Neuronal stem cell (in vitro differentiated cells): ENCODE measurements around the gene RUNX1.

Experiments used
- DNase-seq: peaks from one replicate; pipeline ENCODE4 v3.0.0-alpha.2; 2013; ENCODE audit warnings: low spot score
- H2AFZ ChIP-seq: one replicate; pipeline ENCODE4 v1.6.1; 2013; ENCODE audit warnings: mild to moderate bottlenecking, low read length, inconsistent platforms
- H2AK5ac ChIP-seq: 2 replicates; pipeline ENCODE4 v1.6.1; 2013; ENCODE audit warnings: low read depth, mild to moderate bottlenecking, inconsistent platforms, low read length, moderate library complexity, mixed read lengths
- H2BK120ac ChIP-seq: 2 replicates; pipeline ENCODE4 v1.6.1; 2013; ENCODE audit warnings: low read depth, mild to moderate bottlenecking, inconsistent platforms, low read length, moderate library complexity, mixed read lengths
- H2BK12ac ChIP-seq: one replicate; pipeline ENCODE4 v1.6.1; 2013; ENCODE audit warnings: low read length, inconsistent platforms
- H2BK15ac ChIP-seq: 2 replicates; pipeline ENCODE4 v1.6.1; 2013; ENCODE audit warnings: mild to moderate bottlenecking, low read length, inconsistent platforms, mixed read lengths
- H2BK5ac ChIP-seq: one replicate; pipeline ENCODE4 v1.6.1; 2013; ENCODE audit warnings: inconsistent platforms, mild to moderate bottlenecking, low read length, moderate library complexity
- H3K14ac ChIP-seq: one replicate; pipeline ENCODE4 v1.6.1; 2013; ENCODE audit warnings: low read length, inconsistent platforms
- H3K18ac ChIP-seq: 2 replicates; pipeline ENCODE4 v1.6.1; 2013; ENCODE audit warnings: low read length, inconsistent platforms
- H3K23ac ChIP-seq: 2 replicates; pipeline ENCODE4 v1.6.1; 2013; ENCODE audit warnings: low read depth, mild to moderate bottlenecking, mixed read lengths, low read length, inconsistent platforms; ENCODE audit not compliant: poor library complexity
- H3K27ac ChIP-seq: replicated peaks from 3 replicates; pipeline ENCODE4 v1.5.1; 2013; ENCODE audit warnings: low read length, inconsistent platforms
- H3K27me3 ChIP-seq, 3 experiments: 2 replicates each; pipeline ENCODE4 v1.6.1; 2013; ENCODE audit warnings: low read length in 3 of 3, mild to moderate bottlenecking in 2 of 3, inconsistent platforms in 1 of 3, low read depth in 1 of 3, mixed read lengths in 1 of 3, moderate library complexity in 1 of 3; ENCODE audit not compliant: control insufficient read depth in 3 of 3, insufficient read depth in 3 of 3
- H3K36me3 ChIP-seq, 2 donors: replicated peaks in 1 of 2; 2 replicates each; pipeline ENCODE4 v1.6.1; 2013; ENCODE audit warnings: low read length in 2 of 2; ENCODE audit not compliant: control insufficient read depth in 2 of 2, insufficient read depth in 2 of 2
- H3K4ac ChIP-seq: 2 replicates; pipeline ENCODE4 v1.6.1; 2013; ENCODE audit warnings: inconsistent platforms, mild to moderate bottlenecking, low read length, moderate library complexity
- H3K4me1 ChIP-seq, 2 donors: 1 replicate in 1 of 2; 2 replicates in 1 of 2; pipeline ENCODE4 v1.6.1; 2013; ENCODE audit warnings: low read length in 2 of 2, low read depth in 1 of 2; ENCODE audit not compliant: control insufficient read depth in 2 of 2, insufficient read depth in 1 of 2
- H3K4me2 ChIP-seq: one replicate; pipeline ENCODE4 v1.6.1; 2013; ENCODE audit warnings: mild to moderate bottlenecking, low read length, inconsistent platforms; ENCODE audit not compliant: insufficient read depth, poor library complexity, severe bottlenecking
- H3K4me3 ChIP-seq, 2 donors: 2 replicates each; pipeline ENCODE4 v1.5.1; 2013; ENCODE audit warnings: low read length in 2 of 2, mild to moderate bottlenecking in 2 of 2, inconsistent platforms in 1 of 2, moderate library complexity in 1 of 2
- H3K79me1 ChIP-seq: one replicate; pipeline ENCODE4 v1.6.1; 2013; ENCODE audit warnings: low read depth, mild to moderate bottlenecking, inconsistent platforms, low read length, moderate library complexity
- H3K9ac ChIP-seq: one replicate; pipeline ENCODE4 v1.6.1; 2013; ENCODE audit warnings: mild to moderate bottlenecking, low read depth, low read length, inconsistent platforms; ENCODE audit not compliant: poor library complexity
- H3K9me3 ChIP-seq, 2 donors: replicated peaks in 1 of 2; 2 replicates each; pipeline versions ENCODE3 to v1.6.1; 2013; ENCODE audit warnings: low read length in 2 of 2, mild to moderate bottlenecking in 2 of 2, inconsistent platforms in 1 of 2, low read depth in 1 of 2, mixed read lengths in 1 of 2, moderate library complexity in 1 of 2; ENCODE audit not compliant: control insufficient read depth in 2 of 2, insufficient read depth in 1 of 2
- H4K8ac ChIP-seq: one replicate; pipeline ENCODE4 v1.6.1; 2013; ENCODE audit warnings: low read depth, mild to moderate bottlenecking, inconsistent platforms, low read length, moderate library complexity
- H4K91ac ChIP-seq: one replicate; pipeline ENCODE4 v1.6.1; 2013; ENCODE audit warnings: low read length, low read depth, mild to moderate bottlenecking, inconsistent platforms; ENCODE audit not compliant: poor library complexity
- WGBS, 2 donors: extraction: QIAGEN DNeasy Blood & Tissue Kit; methylation state at CpG; one replicate each; pipeline ENCODE4 v1.1.7; 2013; ENCODE audit warnings: missing lambda C conversion rate in 2 of 2, mixed read lengths in 1 of 2; ENCODE audit not compliant: insufficient read length in 2 of 2, insufficient replicate concordance in 1 of 2; ENCODE audit errors: extremely low coverage in 2 of 2; 5-methylcytosine and 5-hydroxymethylcytosine counted together

Gene RUNX1

DNA sequence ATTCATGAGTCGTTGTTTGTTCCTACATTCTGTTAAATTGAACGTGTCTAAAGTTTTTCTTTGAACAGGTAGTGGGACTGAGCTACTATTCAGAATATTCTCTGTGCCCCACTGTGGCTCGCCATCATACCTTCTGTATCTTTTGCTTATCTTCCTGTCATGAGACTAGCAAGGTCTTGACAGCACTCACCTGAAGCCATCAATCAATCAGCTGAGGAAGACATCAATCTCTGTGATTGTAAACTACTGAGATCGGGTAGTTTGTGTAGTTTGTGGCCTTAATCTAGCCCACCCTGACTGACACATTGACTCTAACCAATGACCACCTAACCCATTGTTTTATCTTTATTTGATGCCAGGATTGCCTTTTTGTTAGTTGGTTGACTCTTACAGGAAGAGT lies 17.7 kb upstream of the RUNX1 start:
- no peak overlapping the region for H2BK120ac ChIP-seq
- no peak overlapping the region for H2BK15ac ChIP-seq
- H3K14ac ChIP-seq, result no peak overlapping the region
- no peaks in the 10 kb centered on the region for H3K27me3 ChIP-seq
- no peak overlapping the region for H3K4me3 ChIP-seq
- no peak overlapping the region for H3K4ac ChIP-seq
- H3K9ac ChIP-seq, result no peak overlapping the region
- WGBS, 2 donors, result no CpG with 5 or more reads among the region's 4 CpGs
- H3K9me3 ChIP-seq, result no peaks in the 10 kb centered on the region
- H3K23ac ChIP-seq, result no peak overlapping the region
- no peak overlapping the region for H2BK12ac ChIP-seq
- H2AFZ ChIP-seq, result no peak overlapping the region
- H3K4me2 ChIP-seq, result no peak overlapping the region
- peaks cover 0 to 2% of the 10 kb centered on the region in 2 donors for H3K4me1 ChIP-seq
- no peak overlapping the region for H3K27ac ChIP-seq
- H2BK5ac ChIP-seq, result no peak overlapping the region
- no peak overlapping the region for H4K8ac ChIP-seq
- H3K36me3 ChIP-seq, result no peaks in the 10 kb centered on the region
- no peak for DNase-seq
- H3K79me1 ChIP-seq, result no peaks in the 10 kb centered on the region
- H4K91ac ChIP-seq, result no peak overlapping the region
- no peak overlapping the region for H3K18ac ChIP-seq
- no peak overlapping the region for H2AK5ac ChIP-seq

GRCh38 chr21:35063428-35064172 lies 14.5 kb upstream of the RUNX1 start:
- Histone ChIP-seq H2BK15ac (no peak overlapping the region), H3K4me2 (no peak overlapping the region), H3K9me3 (no peaks in the 10 kb centered on the region), H4K91ac (no peak overlapping the region), H2BK120ac (no peak overlapping the region), H2BK12ac (no peak overlapping the region), H2AK5ac (no peak overlapping the region), H3K4me1 (peaks cover 0 to 2% of the 10 kb centered on the region in 2 donors), H3K4me3 (no peak overlapping the region), H3K27ac (no peak overlapping the region), H2BK5ac (no peak overlapping the region), H3K27me3 (no peaks in the 10 kb centered on the region), H3K23ac (no peak overlapping the region), H4K8ac (no peak overlapping the region), H3K18ac (no peak overlapping the region), H3K4ac (no peak overlapping the region), H2AFZ (no peak overlapping the region), H3K36me3 (no peaks in the 10 kb centered on the region), H3K79me1 (no peaks in the 10 kb centered on the region), H3K9ac (no peak overlapping the region), H3K14ac (no peak overlapping the region)
- no peak for DNase-seq
- no CpG with 5 or more reads among the region's 6 CpGs for WGBS, 2 donors

DNA sequence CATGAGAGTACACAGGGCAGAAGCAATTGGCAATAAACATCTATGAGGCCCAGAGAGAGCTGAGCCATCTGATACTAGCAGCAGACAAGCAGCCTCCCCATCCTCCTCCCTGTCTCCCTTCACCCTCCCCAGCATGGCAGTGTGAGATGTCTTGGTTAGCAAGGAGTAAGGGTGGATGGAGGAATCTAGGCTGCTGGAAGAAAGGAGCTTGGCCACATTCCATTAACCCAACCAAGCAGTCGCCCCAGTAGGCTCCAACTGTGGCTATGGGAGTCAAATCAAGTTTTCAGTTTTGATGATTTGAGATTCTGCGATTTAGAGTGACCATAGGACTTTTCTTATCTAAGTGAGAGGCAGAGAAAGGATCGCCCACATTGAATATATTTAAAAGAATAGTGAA lies 12.9 kb upstream of the RUNX1 start:
- Histone ChIP-seq H3K27me3 (no peaks in the 10 kb centered on the region), H3K4me1 (peaks cover 0 to 2% of the 10 kb centered on the region in 2 donors), H3K4me3 (no peak overlapping the region), H3K18ac (peak overlapping the region; percentile 48), H3K9ac (no peak overlapping the region), H4K8ac (no peak overlapping the region), H3K4me2 (no peak overlapping the region), H3K27ac (no peak overlapping the region), H3K14ac (no peak overlapping the region), H2BK5ac (no peak overlapping the region), H2AK5ac (no peak overlapping the region), H3K4ac (no peak overlapping the region), H2BK120ac (no peak overlapping the region), H4K91ac (no peak overlapping the region), H2AFZ (no peak overlapping the region), H3K36me3 (no peaks in the 10 kb centered on the region), H2BK12ac (no peak overlapping the region), H2BK15ac (no peak overlapping the region), H3K23ac (peak overlapping the region; percentile 23), H3K79me1 (no peaks in the 10 kb centered on the region), H3K9me3 (no peaks in the 10 kb centered on the region)
- no CpG with 5 or more reads among the region's 3 CpGs for WGBS, 2 donors
- DNase-seq, result no peak

GRCh38 chr21:35059742-35060141 lies 10.6 kb upstream of the RUNX1 start:
- H3K4me2 ChIP-seq, result no peak overlapping the region
- H2AK5ac ChIP-seq, result no peak overlapping the region
- no peak overlapping the region for H2BK15ac ChIP-seq
- no peak overlapping the region for H3K4me3 ChIP-seq
- no peak overlapping the region for H3K14ac ChIP-seq
- H3K27ac ChIP-seq, result no peak overlapping the region
- H3K23ac ChIP-seq, result no peak overlapping the region
- H4K8ac ChIP-seq, result no peak overlapping the region
- H3K9me3 ChIP-seq, result no peaks in the 10 kb centered on the region
- no peak overlapping the region for H3K4ac ChIP-seq
- no peak for DNase-seq
- WGBS, 2 donors, result no CpG with 5 or more reads among the region's 3 CpGs
- H3K9ac ChIP-seq, result no peak overlapping the region
- H2BK12ac ChIP-seq, result no peak overlapping the region
- no peaks in the 10 kb centered on the region for H3K36me3 ChIP-seq
- H3K4me1 ChIP-seq, result peaks cover 0 to under 1% of the 10 kb centered on the region in 2 donors
- H2BK120ac ChIP-seq, result no peak overlapping the region
- no peak overlapping the region for H3K18ac ChIP-seq
- H3K27me3 ChIP-seq, result no peaks in the 10 kb centered on the region
- H2BK5ac ChIP-seq, result no peak overlapping the region
- no peaks in the 10 kb centered on the region for H3K79me1 ChIP-seq
- no peak overlapping the region for H4K91ac ChIP-seq
- H2AFZ ChIP-seq, result no peak overlapping the region
